GM12878 (cell line): ENCODE data around the gene AJUBA. TPM values are rescaled to one million over a fixed set of nuclear protein-coding genes. Genes with fewer than 3 reads are reported as not detected.

Experiments
- ATAC-seq: fragments of 200-7000 bp; cut with Tn5 transposase; 3 replicates; pipeline ENCODE4 v1.9.1; 2020; ENCODE audit warnings: mild to moderate bottlenecking, moderate library complexity
- BruUV-seq: library from RNA; stranded (reverse); fragments of 400-500 nt; replicated peaks from 2 replicates; lab custom pipeline; 2021; lab: Mats Ljungman, UMichigan
- CTCF ChIA-PET: fragments of 300-600 bp; sonication (Branson Sonifier 250); formaldehyde crosslinking; extraction: SDS; loops from one replicate; lab custom pipeline; 2021; ENCODE audit warnings: inconsistent platforms; lab: Yijun Ruan, JAX
- POLR2A ChIA-PET: fragments of 350-600 bp; formaldehyde crosslinking; extraction: SDS; loops from one replicate; lab custom pipeline; 2021; ENCODE audit warnings: inconsistent platforms; lab: Charles Lee
- RAD21 ChIA-PET: fragments of 300-600 bp; sonication (Branson Sonifier 250); formaldehyde crosslinking; loops from one replicate; lab custom pipeline; 2023; ENCODE audit warnings: antibody characterized with exemption; ENCODE audit not compliant: unreplicated experiment; lab: Charles Lee
- SMC1A ChIA-PET: fragments of 300-600 bp; sonication (Branson Sonifier 250); formaldehyde crosslinking; loops from one replicate; lab custom pipeline; 2023; ENCODE audit not compliant: unreplicated experiment, uncharacterized antibody; lab: Charles Lee
- DNase-seq: peaks from one replicate; pipeline ENCODE4 v3.0.0-alpha.2; 2011; ENCODE audit warnings: low read depth, low spot score
- FAIRE-seq: peaks from 3 replicates; lab custom pipeline; 2011; peaks lifted over from hg19 to GRCh38; lab: Jason Lieb, UNC
- H2AFZ ChIP-seq: 2 replicates; pipeline ENCODE4 v1.6.0; 2011; ENCODE audit warnings: low read depth, low read length, control low read depth; ENCODE audit not compliant: control insufficient read depth
- H3K27ac ChIP-seq: 2 replicates; pipeline ENCODE4 v1.5.1; 2011; ENCODE audit warnings: control low read depth; ENCODE audit not compliant: control insufficient read depth, insufficient read depth
- H3K27me3 ChIP-seq, 2 experiments: replicated peaks in 1 of 2; 2 replicates each; pipeline versions ENCODE4 v1.6.0 to v1.6.1; 2011; ENCODE audit warnings: low read length in 1 of 2; ENCODE audit not compliant: control insufficient read depth in 2 of 2, insufficient read depth in 2 of 2
- H3K36me3 ChIP-seq, 2 experiments: 2 replicates each; pipeline ENCODE4 v1.5.1; 2011; ENCODE audit warnings: low read length in 1 of 2; ENCODE audit not compliant: control insufficient read depth in 2 of 2, insufficient read depth in 2 of 2
- H3K4me1 ChIP-seq: 2 replicates; pipeline ENCODE4 v1.6.1; 2011; ENCODE audit warnings: mild to moderate bottlenecking, low read length, moderate library complexity, mixed read lengths; ENCODE audit not compliant: control insufficient read depth, insufficient read depth
- H3K4me2 ChIP-seq: 2 replicates; pipeline ENCODE4 v1.6.0; 2011; ENCODE audit warnings: control low read depth; ENCODE audit not compliant: control insufficient read depth, insufficient read depth
- H3K4me3 ChIP-seq: fragments of 200-600 bp; sonication (generic); 2 replicates; pipeline ENCODE4 v1.5.1; 2016
- H3K79me2 ChIP-seq: 2 replicates; pipeline ENCODE4 v1.6.0; 2011; ENCODE audit warnings: low read length; ENCODE audit not compliant: control insufficient read depth, insufficient read depth
- H3K9ac ChIP-seq: 2 replicates; pipeline ENCODE4 v1.8.0; 2011; ENCODE audit warnings: low read length, control low read depth, mixed read lengths; ENCODE audit not compliant: control insufficient read depth, insufficient read depth
- H3K9me3 ChIP-seq: replicated peaks from 3 replicates; pipeline ENCODE4 v1.5.1; 2011; ENCODE audit warnings: mild to moderate bottlenecking, low read length; ENCODE audit not compliant: control insufficient read depth, insufficient read depth
- H4K20me1 ChIP-seq: 2 replicates; pipeline ENCODE4 v1.6.0; 2011; ENCODE audit not compliant: control insufficient read depth, insufficient read depth
- CHD4 ChIP-seq: fragments of 200-600 bp; sonication (generic); IDR thresholded peaks from 2 replicates; pipeline ENCODE4 v1.6.1; 2016; ENCODE audit warnings: mild to moderate bottlenecking
- EP300 ChIP-seq, 2 experiments: fragments of 150-350 bp in 1 of 2; IDR thresholded peaks; 2 replicates each; pipeline ENCODE4 v1.6.1; 2011 to 2012; ENCODE audit warnings: low read depth in 2 of 2, low read length in 2 of 2, borderline replicate concordance in 1 of 2, improper control_type of control experiment in 1 of 2, inconsistent platforms in 1 of 2; ENCODE audit not compliant: control insufficient read depth in 1 of 2
- SMAD5 ChIP-seq: IDR thresholded peaks from 2 replicates; pipeline ENCODE4 v1.6.1; 2016; ENCODE audit warnings: antibody characterized with exemption, low read depth
- ZNF207 ChIP-seq: fragments of 450-650 bp; IDR thresholded peaks from 2 replicates; pipeline ENCODE4 v1.6.1; 2014; ENCODE audit warnings: antibody characterized with exemption, mild to moderate bottlenecking, borderline replicate concordance
- WGBS: methylation state at CpG from one replicate; pipeline ENCODE4 v1.1.6; 2016; ENCODE audit warnings: low lambda C conversion rate; ENCODE audit not compliant: insufficient replicate concordance, insufficient coverage; ENCODE audit errors: missing lambda C conversion rate; 5-methylcytosine and 5-hydroxymethylcytosine counted together
- in situ Hi-C: fragments of 300-500 bp; cut with MboI; formaldehyde crosslinking; loops from 9 replicates; pipeline ENCODE4 v1.14.3; 2018; ENCODE audit warnings: mixed read lengths
- intact Hi-C: fragments of 100-400 bp; cut with micrococcal nuclease; formaldehyde crosslinking; loops from one replicate; pipeline ENCODE4 v1.14.2; 2022; ENCODE audit not compliant: unreplicated experiment
- polyA plus RNA-seq, 11 experiments: library from polyadenylated mRNA; depleted of rRNA in 4 of 11; unstranded in 6 of 11; stranded (reverse) in 5 of 11; fragments of >200 nt; fragmentation: Nextera tagmentation in 4 of 11; fragmentation: Illumina TruSeq in 1 of 11; extraction: Ambion mirVana in 4 of 11; extraction: Trizol in 1 of 11; gene quantifications; 1 replicate in 1 of 11; 2 replicates in 10 of 11; pipeline versions ENCODE4 v1.2.1 to v1.2.3, GENCODE V29; 2011 to 2016; ENCODE audit warnings: inconsistent platforms in 2 of 11, missing spikeins in 2 of 11, low read depth in 1 of 11
- total RNA-seq, 4 experiments: library from RNA; depleted of rRNA in 3 of 4; stranded (reverse); fragments of >200 nt in 3 of 4; fragmentation: Illumina TruSeq in 1 of 4; extraction: Trizol in 1 of 4; gene quantifications; 2 replicates each; pipeline versions ENCODE4 v1.2.1 to v1.2.3, GENCODE V29; 2013 to 2021
- TF ChIP-seq, protein P1 (sequence below): fragments of 450-650 bp; formaldehyde crosslinking; IDR thresholded peaks from 2 replicates; pipeline ENCODE4 v1.5.0; 2022; ENCODE audit warnings: mild to moderate bottlenecking, missing genetic modification characterization
- TF ChIP-seq, protein P2 (sequence below): IDR thresholded peaks from 2 replicates; pipeline ENCODE4 v1.6.1; 2012; ENCODE audit warnings: low read depth, low read length, improper control_type of control experiment
- TF ChIP-seq, protein P3 (sequence below): fragments of 450-650 bp; IDR thresholded peaks from 2 replicates; pipeline ENCODE4 v1.6.1; 2017; ENCODE audit warnings: antibody characterized with exemption, mild to moderate bottlenecking, moderate library complexity

Gene AJUBA
- total and polyA plus RNA-seq, 10 of the 15 experiments (the other 5 are each of a cell fraction or from before 2014, with no cell fraction given) = 0.03 to 18.1 (median 0.36) TPM; not detected in 1

DNA sequence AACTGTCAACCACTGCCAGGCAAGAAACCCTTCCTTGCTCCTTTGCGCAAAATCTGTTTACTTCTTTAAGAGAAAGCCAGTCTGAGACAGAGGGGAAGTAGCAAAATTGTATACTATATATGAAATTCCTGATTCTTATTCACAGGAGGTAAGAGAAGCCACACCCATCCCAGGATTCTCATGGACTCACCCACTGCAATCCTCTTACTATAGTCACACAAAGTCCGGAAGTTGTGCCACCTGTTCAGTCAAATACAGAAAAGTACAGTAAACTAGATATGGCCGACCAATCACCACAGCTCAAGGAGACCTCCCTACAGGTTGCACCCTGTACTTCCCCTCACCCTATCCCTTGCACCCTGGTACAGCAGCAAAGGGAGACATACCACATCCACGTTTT is 56.0 kb downstream of the AJUBA start (continued):
- TF ChIP-seq CHD4 (no peak), ZNF207 (no peak), SMAD5 (no peak)
- TF ChIP-seq, protein P1, sequence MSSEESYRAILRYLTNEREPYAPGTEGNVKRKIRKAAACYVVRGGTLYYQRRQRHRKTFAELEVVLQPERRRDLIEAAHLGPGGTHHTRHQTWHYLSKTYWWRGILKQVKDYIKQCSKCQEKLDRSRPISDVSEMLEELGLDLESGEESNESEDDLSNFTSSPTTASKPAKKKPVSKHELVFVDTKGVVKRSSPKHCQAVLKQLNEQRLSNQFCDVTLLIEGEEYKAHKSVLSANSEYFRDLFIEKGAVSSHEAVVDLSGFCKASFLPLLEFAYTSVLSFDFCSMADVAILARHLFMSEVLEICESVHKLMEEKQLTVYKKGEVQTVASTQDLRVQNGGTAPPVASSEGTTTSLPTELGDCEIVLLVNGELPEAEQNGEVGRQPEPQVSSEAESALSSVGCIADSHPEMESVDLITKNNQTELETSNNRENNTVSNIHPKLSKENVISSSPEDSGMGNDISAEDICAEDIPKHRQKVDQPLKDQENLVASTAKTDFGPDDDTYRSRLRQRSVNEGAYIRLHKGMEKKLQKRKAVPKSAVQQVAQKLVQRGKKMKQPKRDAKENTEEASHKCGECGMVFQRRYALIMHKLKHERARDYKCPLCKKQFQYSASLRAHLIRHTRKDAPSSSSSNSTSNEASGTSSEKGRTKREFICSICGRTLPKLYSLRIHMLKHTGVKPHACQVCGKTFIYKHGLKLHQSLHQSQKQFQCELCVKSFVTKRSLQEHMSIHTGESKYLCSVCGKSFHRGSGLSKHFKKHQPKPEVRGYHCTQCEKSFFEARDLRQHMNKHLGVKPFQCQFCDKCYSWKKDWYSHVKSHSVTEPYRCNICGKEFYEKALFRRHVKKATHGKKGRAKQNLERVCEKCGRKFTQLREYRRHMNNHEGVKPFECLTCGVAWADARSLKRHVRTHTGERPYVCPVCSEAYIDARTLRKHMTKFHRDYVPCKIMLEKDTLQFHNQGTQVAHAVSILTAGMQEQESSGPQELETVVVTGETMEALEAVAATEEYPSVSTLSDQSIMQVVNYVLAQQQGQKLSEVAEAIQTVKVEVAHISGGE (CRISPR knock-in tag) = no peak

DNA sequence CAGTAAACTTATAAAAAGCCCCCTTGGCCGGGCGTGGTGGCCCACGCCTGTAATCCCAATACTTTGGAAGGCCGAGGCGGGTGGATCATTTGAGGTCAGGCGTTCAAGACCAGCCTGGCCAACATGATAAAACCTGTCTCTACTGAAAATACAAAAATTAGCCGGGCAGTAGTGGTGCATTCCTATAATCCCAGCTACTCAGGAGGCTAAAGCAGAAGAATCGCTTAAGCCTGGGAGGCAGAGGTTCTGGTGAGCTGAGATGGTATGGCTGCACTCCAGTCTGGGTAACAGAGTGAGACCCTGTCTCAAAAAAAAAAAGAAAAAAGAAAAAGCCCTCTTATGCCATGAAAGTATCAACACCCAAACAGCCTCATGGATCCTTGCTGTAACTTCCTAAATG is 56.8 kb downstream of the AJUBA start:
- intact Hi-C loops (no loop called here), in situ Hi-C loops (no loop called here)
- Histone ChIP-seq H3K9me3 (no peaks in the 10 kb centered on the region), H3K4me3 (no peak overlapping the region), H3K36me3 (peaks cover 11 to 19% of the 10 kb centered on the region in 2 experiments; a peak in 3 of 4 replicates), H3K9ac (no peak overlapping the region), H4K20me1 (no peaks in the 10 kb centered on the region), H2AFZ (no peak overlapping the region), H3K79me2 (peaks cover 24% of the 10 kb centered on the region), H3K4me2 (no peak overlapping the region), H3K27ac (no peak overlapping the region), H3K27me3 (no peaks in the 10 kb centered on the region), H3K4me1 (peaks cover 16% of the 10 kb centered on the region; the same call in 1 of the 2 replicates)
- no peak for TF ChIP-seq SMAD5
- TF ChIP-seq, protein P2, sequence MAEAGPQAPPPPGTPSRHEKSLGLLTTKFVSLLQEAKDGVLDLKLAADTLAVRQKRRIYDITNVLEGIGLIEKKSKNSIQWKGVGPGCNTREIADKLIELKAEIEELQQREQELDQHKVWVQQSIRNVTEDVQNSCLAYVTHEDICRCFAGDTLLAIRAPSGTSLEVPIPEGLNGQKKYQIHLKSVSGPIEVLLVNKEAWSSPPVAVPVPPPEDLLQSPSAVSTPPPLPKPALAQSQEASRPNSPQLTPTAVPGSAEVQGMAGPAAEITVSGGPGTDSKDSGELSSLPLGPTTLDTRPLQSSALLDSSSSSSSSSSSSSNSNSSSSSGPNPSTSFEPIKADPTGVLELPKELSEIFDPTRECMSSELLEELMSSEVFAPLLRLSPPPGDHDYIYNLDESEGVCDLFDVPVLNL = no peak
- TF ChIP-seq EP300 (IDR thresholded peaks at IDR 0.05; ENCODE audit: borderline replicate concordance in 1 of 2, control insufficient read depth in 1 of 2, low read depth in 2 of 2, low read length in 2 of 2) = no peak
- TF ChIP-seq, protein P3, sequence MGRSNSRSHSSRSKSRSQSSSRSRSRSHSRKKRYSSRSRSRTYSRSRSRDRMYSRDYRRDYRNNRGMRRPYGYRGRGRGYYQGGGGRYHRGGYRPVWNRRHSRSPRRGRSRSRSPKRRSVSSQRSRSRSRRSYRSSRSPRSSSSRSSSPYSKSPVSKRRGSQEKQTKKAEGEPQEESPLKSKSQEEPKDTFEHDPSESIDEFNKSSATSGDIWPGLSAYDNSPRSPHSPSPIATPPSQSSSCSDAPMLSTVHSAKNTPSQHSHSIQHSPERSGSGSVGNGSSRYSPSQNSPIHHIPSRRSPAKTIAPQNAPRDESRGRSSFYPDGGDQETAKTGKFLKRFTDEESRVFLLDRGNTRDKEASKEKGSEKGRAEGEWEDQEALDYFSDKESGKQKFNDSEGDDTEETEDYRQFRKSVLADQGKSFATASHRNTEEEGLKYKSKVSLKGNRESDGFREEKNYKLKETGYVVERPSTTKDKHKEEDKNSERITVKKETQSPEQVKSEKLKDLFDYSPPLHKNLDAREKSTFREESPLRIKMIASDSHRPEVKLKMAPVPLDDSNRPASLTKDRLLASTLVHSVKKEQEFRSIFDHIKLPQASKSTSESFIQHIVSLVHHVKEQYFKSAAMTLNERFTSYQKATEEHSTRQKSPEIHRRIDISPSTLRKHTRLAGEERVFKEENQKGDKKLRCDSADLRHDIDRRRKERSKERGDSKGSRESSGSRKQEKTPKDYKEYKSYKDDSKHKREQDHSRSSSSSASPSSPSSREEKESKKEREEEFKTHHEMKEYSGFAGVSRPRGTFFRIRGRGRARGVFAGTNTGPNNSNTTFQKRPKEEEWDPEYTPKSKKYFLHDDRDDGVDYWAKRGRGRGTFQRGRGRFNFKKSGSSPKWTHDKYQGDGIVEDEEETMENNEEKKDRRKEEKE = no peak
- BruUV-seq = no TSS peak
- DNase-seq (no peak), FAIRE-seq (no peak), ATAC-seq (no peak)
- SMC1A ChIA-PET = interaction anchor here (0.6 to 1.2 kb wide), 2 partner anchors 10 to 55 kb away, joined by 3 to 4 read pairs; no protein-coding TSS in a partner anchor
- RAD21 ChIA-PET = interaction anchor here (1.6 kb wide), 1 partner anchor 132 kb away, joined by 3 read pairs; no protein-coding TSS in a partner anchor
- WGBS = over 99% methylated on average over 8 of the region's 8 CpGs
- POLR2A ChIA-PET = no interaction called here
- CTCF ChIA-PET = no interaction called here
